HEK293 (cell line): ENCODE data around the gene BAG5.

ENCODE experiments used
- CTCF ChIA-PET: fragments of 350-600 bp; formaldehyde crosslinking; extraction: SDS; loops from one replicate; lab custom pipeline; 2021; ENCODE audit warnings: antibody characterized with exemption; lab: Yijun Ruan, JAX
- POLR2A ChIA-PET: fragments of 300-600 bp; formaldehyde crosslinking; extraction: SDS; loops from one replicate; lab custom pipeline; 2020; ENCODE audit warnings: antibody characterized with exemption, inconsistent platforms; lab: Yijun Ruan, JAX
- H3K27ac ChIP-seq: fragments of 200-500 bp; sonication (Bioruptor generic); 2 replicates; pipeline ENCODE4 v1.5.1; 2014; ENCODE audit warnings: low read depth, low read length, control low read depth, inconsistent platforms; ENCODE audit errors: extremely low read depth
- H3K36me3 ChIP-seq, 2 experiments: fragments of 200-500 bp in 1 of 2; sonication (Bioruptor generic) in 1 of 2; 1 replicate in 1 of 2; 2 replicates in 1 of 2; pipeline ENCODE4 v1.5.1; 2014 to 2017; ENCODE audit warnings: inconsistent platforms in 2 of 2, low read length in 2 of 2; ENCODE audit not compliant: control insufficient read depth in 2 of 2, insufficient read depth in 1 of 2
- H3K4me1 ChIP-seq: fragments of 200-500 bp; sonication (Bioruptor generic); 2 replicates; pipeline ENCODE4 v1.5.1; 2014; ENCODE audit warnings: mild to moderate bottlenecking, low read length, inconsistent platforms; ENCODE audit not compliant: control insufficient read depth, insufficient read depth
- H3K4me3 ChIP-seq: 2 replicates; pipeline ENCODE4 v1.5.1; 2011; ENCODE audit warnings: low read depth, mild to moderate bottlenecking, control low read depth, low read length, moderate library complexity
- H3K9me3 ChIP-seq: fragments of 200-500 bp; sonication (Bioruptor generic); 2 replicates; pipeline ENCODE4 v1.5.1; 2014; ENCODE audit warnings: low read depth, low read length, inconsistent platforms; ENCODE audit not compliant: control insufficient read depth, insufficient read depth
- BCL11A ChIP-seq: fragments of 450-650 bp; formaldehyde crosslinking; IDR thresholded peaks from 2 replicates; pipeline ENCODE4 v1.5.1; 2016; ENCODE audit warnings: low read depth, missing biosample characterization, missing genetic modification characterization
- FEZF1 ChIP-seq: fragments of 450-650 bp; formaldehyde crosslinking; IDR thresholded peaks from 2 replicates; pipeline ENCODE4 v1.5.1; 2016; ENCODE audit warnings: missing biosample characterization, missing genetic modification characterization
- KLF17 ChIP-seq: fragments of 450-650 bp; formaldehyde crosslinking; IDR thresholded peaks from 2 replicates; pipeline ENCODE4 v1.5.1; 2016; ENCODE audit warnings: missing biosample characterization, missing genetic modification characterization
- PRDM10 ChIP-seq: fragments of 450-650 bp; formaldehyde crosslinking; IDR thresholded peaks from 2 replicates; pipeline ENCODE4 v1.5.1; 2016; ENCODE audit warnings: missing biosample characterization, missing genetic modification characterization
- SALL2 ChIP-seq: fragments of 450-650 bp; formaldehyde crosslinking; IDR thresholded peaks from 2 replicates; pipeline ENCODE4 v1.5.0; 2017; ENCODE audit warnings: missing biosample characterization, mild to moderate bottlenecking, missing genetic modification characterization, borderline replicate concordance
- SCRT1 ChIP-seq: fragments of 450-650 bp; formaldehyde crosslinking; IDR thresholded peaks from 2 replicates; pipeline ENCODE4 v1.5.1; 2016; ENCODE audit warnings: missing biosample characterization, missing genetic modification characterization, borderline replicate concordance
- SCRT2 ChIP-seq: fragments of 450-650 bp; formaldehyde crosslinking; IDR thresholded peaks from 2 replicates; pipeline ENCODE4 v1.5.1; 2016; ENCODE audit warnings: missing biosample characterization, missing genetic modification characterization
- SP7 ChIP-seq: fragments of 450-650 bp; formaldehyde crosslinking; IDR thresholded peaks from 2 replicates; pipeline ENCODE4 v1.5.1; 2016; ENCODE audit warnings: missing biosample characterization, missing genetic modification characterization
- ZBTB17 ChIP-seq: fragments of 450-650 bp; formaldehyde crosslinking; IDR thresholded peaks from 2 replicates; pipeline ENCODE4 v1.5.1; 2016; ENCODE audit warnings: missing biosample characterization, missing genetic modification characterization
- ZEB2 ChIP-seq: fragments of 450-650 bp; formaldehyde crosslinking; IDR thresholded peaks from 2 replicates; pipeline ENCODE4 v1.5.1; 2016; ENCODE audit warnings: missing biosample characterization, missing genetic modification characterization
- ZNF211 ChIP-seq: fragments of 450-650 bp; formaldehyde crosslinking; IDR thresholded peaks from 2 replicates; pipeline ENCODE4 v1.5.1; 2016; ENCODE audit warnings: low read depth, missing biosample characterization, missing genetic modification characterization
- ZNF221 ChIP-seq: fragments of 450-650 bp; formaldehyde crosslinking; IDR thresholded peaks from 2 replicates; pipeline ENCODE4 v1.5.1; 2017; ENCODE audit warnings: missing biosample characterization, missing genetic modification characterization, borderline replicate concordance
- ZNF280C ChIP-seq: fragments of 450-650 bp; formaldehyde crosslinking; IDR thresholded peaks from 2 replicates; pipeline ENCODE4 v1.5.1; 2016; ENCODE audit warnings: missing biosample characterization, missing genetic modification characterization
- ZNF311 ChIP-seq: fragments of 450-650 bp; formaldehyde crosslinking; IDR thresholded peaks from 2 replicates; pipeline ENCODE4 v1.5.1; 2017; ENCODE audit warnings: missing biosample characterization, missing genetic modification characterization, borderline replicate concordance
- ZNF366 ChIP-seq: fragments of 450-650 bp; formaldehyde crosslinking; conservative IDR thresholded peaks from 2 replicates; pipeline ENCODE4 v1.5.1; 2016; ENCODE audit warnings: missing biosample characterization, missing genetic modification characterization
- ZNF423 ChIP-seq: fragments of 450-650 bp; formaldehyde crosslinking; IDR thresholded peaks from 2 replicates; pipeline ENCODE4 v1.5.1; 2016; ENCODE audit warnings: missing biosample characterization, missing genetic modification characterization
- ZNF510 ChIP-seq: fragments of 450-650 bp; formaldehyde crosslinking; IDR thresholded peaks from 2 replicates; pipeline ENCODE4 v1.5.1; 2018; ENCODE audit warnings: mild to moderate bottlenecking, missing genetic modification characterization, missing biosample characterization; ENCODE audit not compliant: insufficient replicate concordance
- ZNF670 ChIP-seq: fragments of 450-650 bp; formaldehyde crosslinking; IDR thresholded peaks from 2 replicates; pipeline ENCODE4 v1.5.1; 2016; ENCODE audit warnings: missing biosample characterization, missing genetic modification characterization, low read depth

BAG5 gene

GRCh38 chr14:103606963-103607668, 44.7 kb upstream of the BAG5 start (continued):
- TF ChIP-seq ZBTB17 = peak; percentile 56

GRCh38 chr14:103604620-103605019, 42.2 kb upstream of the BAG5 start:
- Histone ChIP-seq H3K9me3 (no peaks in the 10 kb centered on the region), H3K4me1 (no peaks in the 10 kb centered on the region; the same call in 1 of the 2 replicates), H3K36me3 (no peaks in the 10 kb centered on the region), H3K27ac (no peak overlapping the region), H3K4me3 (no peak overlapping the region)
- TF ChIP-seq ZNF280C (tag by site-specific recombination) (no peak), BCL11A (tag by site-specific recombination) (no peak), SCRT2 (tag by site-specific recombination) (peak; percentile 93), ZNF311 (no peak), ZNF670 (no peak), SCRT1 (tag by site-specific recombination) (peak; percentile 83), ZNF423 (tag by site-specific recombination) (no peak), ZNF211 (tag by site-specific recombination) (no peak), SALL2 (tag by site-specific recombination) (no peak), PRDM10 (tag by site-specific recombination) (no peak)
- POLR2A ChIA-PET = no interaction called here
- CTCF ChIA-PET = no interaction called here

- ChIA-PET POLR2A (no interaction called here), CTCF (no interaction called here)
- H3K4me1 ChIP-seq = peaks cover 8% of the 10 kb centered on the region
These were observed 38.0 kb upstream of the BAG5 start for GRCh38 chr14:103600503-103600902.

GRCh38 chr14:103597623-103598377, 35.3 kb upstream of the BAG5 start:
- CTCF ChIA-PET = no interaction called here
- TF ChIP-seq ZEB2 (tag by site-specific recombination) (peak; percentile 62; the same call in 1 of the 2 replicates), ZNF221 (tag by site-specific recombination) (no peak), PRDM10 (tag by site-specific recombination) (peak; percentile 57; the same call in 1 of the 2 replicates), KLF17 (tag by site-specific recombination) (peak; percentile 37; the same call in 1 of the 2 replicates), SP7 (tag by site-specific recombination) (peak; percentile 58), ZNF366 (tag by site-specific recombination) (peak; percentile 48; the same call in 1 of the 2 replicates)

More at GRCh38 chr14:103600503-103600902, 38.0 kb upstream of the BAG5 start:
- H3K36me3 ChIP-seq = no peaks in the 10 kb centered on the region
- TF ChIP-seq SALL2 (tag by site-specific recombination) (no peak), FEZF1 (tag by site-specific recombination) (no peak), ZNF510 (tag by site-specific recombination) (no peak)
- no peak overlapping the region for H3K27ac ChIP-seq
- H3K4me3 ChIP-seq = no peak overlapping the region
- H3K9me3 ChIP-seq = no peaks in the 10 kb centered on the region

More at GRCh38 chr14:103597623-103598377, 35.3 kb upstream of the BAG5 start:
- no peaks in the 10 kb centered on the region for H3K9me3 ChIP-seq
- no peak overlapping the region for H3K4me3 ChIP-seq
- H3K4me1 ChIP-seq = peaks cover 8% of the 10 kb centered on the region
- no peak overlapping the region for H3K27ac ChIP-seq
- H3K36me3 ChIP-seq = no peaks in the 10 kb centered on the region
- POLR2A ChIA-PET = interaction anchor here (0.6 kb wide), 1 partner anchor 21 kb away, joined by 4 read pairs; no protein-coding TSS in a partner anchor
